Measurements from ENCODE around the gene SELENBP1. TPM values are rescaled to one million over a fixed set of nuclear protein-coding genes. Genes with fewer than 3 reads are reported as not detected.

The SELENBP1 gene
- 10.4 and 11.8 TPM in 2 replicates for total RNA-seq (2014; rRNA removed; shearing (Covaris generic))

- no peaks in the 10 kb centered on the region for H3K36me3 ChIP-seq
- H3K4me1 ChIP-seq = peaks cover 19% of the 10 kb centered on the region
- peak within 1 kb of the TSS; percentile 11; the same call in 1 of the 2 replicates for H3K27ac ChIP-seq
- H3K4me3 ChIP-seq = peak within 1 kb of the TSS; percentile 55
- no peaks in the 10 kb centered on the region for H3K27me3 ChIP-seq
- DNase-seq = peak; percentile 81 to 88
- no peaks in the 10 kb centered on the region for H3K9me3 ChIP-seq (replicated peaks)
These were observed at the start of gene SELENBP1 for GRCh38 chr1:151372058-151372934. Gene SELENBP1, minus strand, starts transcription at chr1:151372705. Its CDS starts 64 bp downstream, at chr1:151372641.

DNA sequence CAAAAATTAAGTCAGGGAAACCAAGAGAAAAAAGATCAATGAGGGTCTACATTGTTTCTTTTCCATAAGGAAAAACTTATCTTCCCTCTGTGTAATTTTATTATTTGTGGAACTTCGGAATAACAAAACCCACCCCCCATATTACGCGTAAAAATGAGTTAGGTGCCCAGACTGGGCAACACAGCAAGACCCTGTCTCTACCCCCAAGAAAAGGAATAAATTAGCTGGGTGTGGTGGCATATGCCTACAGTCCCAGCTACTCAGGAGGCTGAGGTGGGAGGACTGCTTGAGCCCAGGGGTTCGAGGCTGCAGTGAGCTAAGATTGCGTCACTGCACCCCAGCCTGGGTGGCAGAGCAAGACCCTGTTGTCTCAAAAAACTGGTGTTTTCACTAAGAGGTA lies 47.3 kb upstream of the SELENBP1 start:
- H3K36me3 ChIP-seq = peaks cover 47% of the 10 kb centered on the region
- H3K4me1 ChIP-seq = no peaks in the 10 kb centered on the region
- no peak overlapping the region for H3K4me3 ChIP-seq
- no peaks in the 10 kb centered on the region for H3K27me3 ChIP-seq
- DNase-seq = no peak
- H3K27ac ChIP-seq = no peak overlapping the region
- H3K9me3 ChIP-seq (replicated peaks) = no peaks in the 10 kb centered on the region

GRCh38 chr1:151418081-151418480 lies 45.6 kb upstream of the SELENBP1 start:
- Histone ChIP-seq H3K4me3 (no peak overlapping the region), H3K27ac (no peak overlapping the region), H3K36me3 (peaks cover 35% of the 10 kb centered on the region), H3K4me1 (no peaks in the 10 kb centered on the region), H3K9me3 (replicated peaks) (no peaks in the 10 kb centered on the region), H3K27me3 (no peaks in the 10 kb centered on the region)
- DNase-seq = no peak

GRCh38 chr1:151416231-151416630 lies 43.7 kb upstream of the SELENBP1 start:
- no peaks in the 10 kb centered on the region for H3K4me1 ChIP-seq
- no peak for DNase-seq
- H3K36me3 ChIP-seq = peaks cover 38% of the 10 kb centered on the region
- H3K27ac ChIP-seq = no peak overlapping the region
- no peak overlapping the region for H3K4me3 ChIP-seq
- H3K9me3 ChIP-seq (replicated peaks) = no peaks in the 10 kb centered on the region
- H3K27me3 ChIP-seq = no peaks in the 10 kb centered on the region

GRCh38 chr1:151411884-151412283 lies 39.4 kb upstream of the SELENBP1 start:
- Histone ChIP-seq H3K4me1 (no peaks in the 10 kb centered on the region), H3K27ac (no peak overlapping the region), H3K4me3 (no peak overlapping the region), H3K27me3 (no peaks in the 10 kb centered on the region), H3K9me3 (replicated peaks) (no peaks in the 10 kb centered on the region), H3K36me3 (peaks cover 57% of the 10 kb centered on the region)
- DNase-seq = no peak

GRCh38 chr1:151408891-151409290 lies 36.4 kb upstream of the SELENBP1 start:
- no peak overlapping the region for H3K27ac ChIP-seq
- H3K4me3 ChIP-seq = no peak overlapping the region
- H3K36me3 ChIP-seq = peaks cover 74% of the 10 kb centered on the region
- H3K9me3 ChIP-seq (replicated peaks) = no peaks in the 10 kb centered on the region
- H3K27me3 ChIP-seq = no peaks in the 10 kb centered on the region
- H3K4me1 ChIP-seq = no peaks in the 10 kb centered on the region
- no peak for DNase-seq

DNA sequence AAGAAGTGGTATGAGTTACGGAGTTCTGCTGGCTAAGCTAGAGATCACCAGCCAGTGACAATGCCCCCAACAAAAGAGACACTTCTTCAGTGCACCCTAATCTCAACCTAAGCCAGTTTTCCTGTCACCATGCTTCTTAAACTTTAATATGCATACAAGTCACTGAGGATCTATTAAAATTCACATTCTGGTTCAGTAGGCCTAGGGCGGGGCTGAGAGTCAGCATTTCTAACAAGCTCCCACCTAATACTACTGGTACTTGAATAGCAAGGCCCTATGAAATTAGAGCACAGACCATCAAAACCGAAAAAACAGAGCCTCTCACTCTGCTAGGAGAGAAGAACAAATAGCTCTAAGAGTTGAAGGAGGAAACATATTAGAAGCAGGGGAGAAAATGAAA lies 34.8 kb upstream of the SELENBP1 start:
- Histone ChIP-seq H3K27me3 (no peaks in the 10 kb centered on the region), H3K4me1 (no peaks in the 10 kb centered on the region), H3K36me3 (peaks cover 75% of the 10 kb centered on the region), H3K9me3 (replicated peaks) (no peaks in the 10 kb centered on the region), H3K4me3 (no peak overlapping the region), H3K27ac (no peak overlapping the region)
- DNase-seq = no peak

GRCh38 chr1:151406176-151406575 lies 33.7 kb upstream of the SELENBP1 start:
- Histone ChIP-seq H3K4me3 (no peak overlapping the region), H3K9me3 (replicated peaks) (no peaks in the 10 kb centered on the region), H3K36me3 (peaks cover 76% of the 10 kb centered on the region), H3K27me3 (no peaks in the 10 kb centered on the region), H3K27ac (no peak overlapping the region), H3K4me1 (no peaks in the 10 kb centered on the region; the same call in none of the 2 replicates)
- DNase-seq = no peak

DNA sequence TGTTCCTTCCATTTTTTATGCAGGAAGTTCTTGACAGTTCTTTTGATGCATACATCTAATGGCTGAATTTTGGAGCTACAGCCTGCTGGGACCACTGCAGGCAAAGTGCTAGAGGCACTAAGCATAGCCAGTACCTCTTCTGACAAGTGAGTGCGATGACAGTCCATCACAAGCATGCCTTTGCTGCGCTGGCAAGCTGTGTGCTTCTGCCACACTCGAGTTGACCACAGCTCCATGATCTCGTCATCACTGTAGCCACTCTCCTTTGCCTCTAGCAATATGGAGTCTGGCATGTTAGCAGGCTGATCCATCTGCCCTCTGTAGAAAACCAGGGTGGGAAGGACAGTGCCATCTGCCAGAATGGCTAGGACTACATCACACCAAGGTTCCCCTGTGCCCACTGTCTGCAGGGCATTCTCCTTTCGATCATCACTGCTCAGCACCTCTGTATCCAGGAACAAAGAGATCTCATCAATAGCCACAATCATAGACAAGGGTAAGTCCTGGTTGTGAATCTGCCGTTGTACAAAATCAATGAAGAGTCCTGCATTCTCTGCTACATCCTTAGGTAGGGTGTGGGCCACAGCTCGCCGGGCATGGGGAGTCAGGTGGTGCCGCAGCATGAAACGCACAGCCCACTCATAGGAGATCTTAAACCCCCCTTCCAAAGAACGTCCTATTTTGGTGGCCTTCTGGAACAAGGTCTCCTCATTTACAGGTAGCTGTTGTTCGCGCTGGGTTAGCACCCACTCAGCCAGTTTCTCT lies 32.9 kb upstream of the SELENBP1 start:
- Histone ChIP-seq H3K4me1 (peaks cover 3% of the 10 kb centered on the region), H3K4me3 (no peak overlapping the region), H3K36me3 (peaks cover 75% of the 10 kb centered on the region), H3K9me3 (replicated peaks) (no peaks in the 10 kb centered on the region), H3K27ac (no peak overlapping the region), H3K27me3 (no peaks in the 10 kb centered on the region)
- DNase-seq = no peak

DNA sequence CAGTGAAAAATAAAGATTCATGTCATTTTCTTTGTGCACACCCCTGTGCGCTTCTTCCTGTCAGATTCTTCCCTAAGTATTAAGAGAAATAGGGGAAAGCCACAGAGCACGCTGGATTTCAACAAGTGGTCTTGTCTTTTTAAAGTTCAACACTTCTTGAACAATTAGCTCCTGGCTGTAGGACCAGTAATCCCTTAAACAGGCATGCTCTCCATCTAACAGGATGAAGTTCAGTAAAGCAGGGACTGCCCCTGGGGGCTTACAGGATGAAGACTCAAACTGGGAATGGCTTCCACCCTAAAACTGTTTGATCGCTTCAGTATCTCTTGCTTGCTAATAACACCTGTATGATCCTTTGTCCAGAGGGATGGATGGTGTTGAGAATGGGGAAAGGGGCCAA lies 31.1 kb upstream of the SELENBP1 start:
- no peak overlapping the region for H3K27ac ChIP-seq
- DNase-seq = no peak
- peaks cover 3% of the 10 kb centered on the region for H3K4me1 ChIP-seq
- H3K27me3 ChIP-seq = no peaks in the 10 kb centered on the region
- no peak overlapping the region for H3K4me3 ChIP-seq
- H3K36me3 ChIP-seq = peaks cover 57% of the 10 kb centered on the region
- H3K9me3 ChIP-seq (replicated peaks) = no peaks in the 10 kb centered on the region

DNA sequence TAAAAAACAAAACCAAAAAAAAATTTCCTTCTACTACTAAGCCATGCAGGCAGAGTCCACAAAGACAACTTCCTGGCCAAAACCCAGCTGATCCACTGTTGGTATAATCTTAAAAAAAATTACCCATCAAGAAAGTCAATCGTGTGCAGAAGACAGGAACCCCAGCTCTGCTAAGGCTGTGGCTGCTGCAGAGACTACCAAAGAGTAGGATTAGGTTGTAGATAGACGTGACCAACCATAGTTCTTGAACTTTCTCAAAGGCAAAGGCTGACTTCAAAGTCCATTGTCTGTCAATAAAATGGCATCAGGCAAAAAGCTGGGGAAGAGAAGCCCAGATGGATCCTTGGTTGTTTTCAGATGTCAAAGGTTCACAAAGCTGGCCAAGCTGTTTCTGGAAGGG lies 30.3 kb upstream of the SELENBP1 start:
- DNase-seq = no peak
- Histone ChIP-seq H3K36me3 (peaks cover 55% of the 10 kb centered on the region), H3K27me3 (no peaks in the 10 kb centered on the region), H3K9me3 (replicated peaks) (no peaks in the 10 kb centered on the region), H3K27ac (no peak overlapping the region), H3K4me3 (no peak overlapping the region), H3K4me1 (peaks cover 3% of the 10 kb centered on the region)

DNA sequence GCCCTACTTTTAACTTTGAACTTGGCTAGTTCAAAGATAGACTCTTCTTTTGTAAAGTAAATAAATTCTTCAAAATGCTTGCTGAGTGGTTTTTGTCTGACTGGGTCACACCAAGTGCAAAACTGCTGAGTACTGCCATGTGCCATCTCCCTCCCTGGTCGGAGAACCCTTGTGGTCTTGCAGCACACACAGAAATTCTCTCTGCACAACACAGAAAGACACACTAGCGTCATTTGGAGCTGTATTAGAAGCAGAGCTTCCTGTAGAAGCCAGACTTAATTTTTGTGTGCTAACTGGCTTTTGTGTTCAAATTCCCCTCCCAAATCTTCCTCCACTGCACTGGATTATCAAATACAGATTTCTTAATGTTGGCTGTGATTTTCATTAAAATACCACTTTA lies 29.4 kb upstream of the SELENBP1 start:
- Histone ChIP-seq H3K4me1 (peaks cover 3% of the 10 kb centered on the region), H3K27ac (no peak overlapping the region), H3K36me3 (peaks cover 47% of the 10 kb centered on the region), H3K27me3 (no peaks in the 10 kb centered on the region), H3K9me3 (replicated peaks) (no peaks in the 10 kb centered on the region), H3K4me3 (no peak overlapping the region)
- DNase-seq = no peak

DNA sequence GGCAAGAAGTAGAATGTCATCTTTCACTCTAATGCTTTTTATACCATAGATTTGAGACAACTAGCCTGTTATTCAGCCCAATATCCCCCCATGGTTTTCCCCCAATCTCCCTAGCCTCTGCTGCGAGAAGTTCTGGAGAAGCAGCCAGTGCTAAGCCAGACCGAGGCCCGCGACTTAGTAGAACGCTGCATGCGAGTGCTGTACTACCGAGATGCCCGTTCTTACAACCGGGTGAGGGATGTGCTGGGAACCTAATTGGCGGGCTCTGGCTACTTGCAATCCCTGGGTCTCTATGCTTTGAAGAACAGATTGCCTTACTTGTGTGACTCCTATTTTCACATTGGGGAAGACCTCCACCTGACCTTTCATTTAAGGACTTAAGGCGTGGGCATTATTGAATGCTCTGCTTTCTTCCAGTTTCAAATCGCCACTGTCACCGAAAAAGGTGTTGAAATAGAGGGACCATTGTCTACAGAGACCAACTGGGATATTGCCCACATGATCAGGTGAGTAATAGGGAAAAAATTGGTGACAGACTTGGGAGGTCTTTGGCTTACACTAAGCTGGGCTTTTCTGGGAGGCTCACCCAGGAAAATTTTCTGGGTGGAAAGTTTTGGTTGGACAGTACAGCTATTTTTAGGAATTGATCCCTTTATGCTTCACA lies 28.8 kb upstream of the SELENBP1 start:
- H3K4me1 ChIP-seq = peaks cover 3% of the 10 kb centered on the region
- no peak overlapping the region for H3K4me3 ChIP-seq
- no peak overlapping the region for H3K27ac ChIP-seq
- H3K9me3 ChIP-seq (replicated peaks) = no peaks in the 10 kb centered on the region
- DNase-seq = no peak
- H3K27me3 ChIP-seq = no peaks in the 10 kb centered on the region
- H3K36me3 ChIP-seq = peaks cover 41% of the 10 kb centered on the region

GRCh38 chr1:151399324-151400171 lies 27.0 kb upstream of the SELENBP1 start, which contains the start of gene PSMB4:
Gene PSMB4, plus strand, starts transcription at chr1:151399573. Its CDS starts 15 bp downstream, at chr1:151399588.
- H3K4me1 ChIP-seq = peaks cover 3% of the 10 kb centered on the region
- H3K9me3 ChIP-seq (replicated peaks) = no peaks in the 10 kb centered on the region
- peak within 1 kb of the TSS; percentile 93 for H3K27ac ChIP-seq
- H3K4me3 ChIP-seq = peak within 1 kb of the TSS; percentile 80
- peaks cover 27% of the 10 kb centered on the region for H3K36me3 ChIP-seq
- no peaks in the 10 kb centered on the region for H3K27me3 ChIP-seq
- peak; percentile 81 to 91 for DNase-seq

All from SJCRH30 (cell line).